HEK293 (cell line): ENCODE data around the gene DSCAM.

ENCODE experiments used
- CTCF ChIA-PET: fragments of 350-600 bp; formaldehyde crosslinking; extraction: SDS; loops from one replicate; lab custom pipeline; 2021; ENCODE audit warnings: antibody characterized with exemption; lab: Yijun Ruan, JAX
- POLR2A ChIA-PET: fragments of 300-600 bp; formaldehyde crosslinking; extraction: SDS; loops from one replicate; lab custom pipeline; 2020; ENCODE audit warnings: antibody characterized with exemption, inconsistent platforms; lab: Yijun Ruan, JAX
- H3K27ac ChIP-seq: fragments of 200-500 bp; sonication (Bioruptor generic); 2 replicates; pipeline ENCODE4 v1.5.1; 2014; ENCODE audit warnings: low read depth, low read length, control low read depth, inconsistent platforms; ENCODE audit errors: extremely low read depth
- H3K36me3 ChIP-seq, 2 experiments: fragments of 200-500 bp in 1 of 2; sonication (Bioruptor generic) in 1 of 2; 1 replicate in 1 of 2; 2 replicates in 1 of 2; pipeline ENCODE4 v1.5.1; 2014 to 2017; ENCODE audit warnings: inconsistent platforms in 2 of 2, low read length in 2 of 2; ENCODE audit not compliant: control insufficient read depth in 2 of 2, insufficient read depth in 1 of 2
- H3K4me1 ChIP-seq: fragments of 200-500 bp; sonication (Bioruptor generic); 2 replicates; pipeline ENCODE4 v1.5.1; 2014; ENCODE audit warnings: mild to moderate bottlenecking, low read length, inconsistent platforms; ENCODE audit not compliant: control insufficient read depth, insufficient read depth
- H3K4me3 ChIP-seq: 2 replicates; pipeline ENCODE4 v1.5.1; 2011; ENCODE audit warnings: low read depth, mild to moderate bottlenecking, control low read depth, low read length, moderate library complexity
- H3K9me3 ChIP-seq: fragments of 200-500 bp; sonication (Bioruptor generic); 2 replicates; pipeline ENCODE4 v1.5.1; 2014; ENCODE audit warnings: low read depth, low read length, inconsistent platforms; ENCODE audit not compliant: control insufficient read depth, insufficient read depth
- IKZF3 ChIP-seq: fragments of 450-650 bp; IDR thresholded peaks from 2 replicates; pipeline ENCODE4 v1.5.0; 2018; ENCODE audit warnings: missing biosample characterization, mild to moderate bottlenecking, missing genetic modification characterization, moderate library complexity
- MYNN ChIP-seq: fragments of 450-650 bp; formaldehyde crosslinking; IDR thresholded peaks from 2 replicates; pipeline ENCODE4 v1.5.1; 2016; ENCODE audit warnings: missing biosample characterization, missing genetic modification characterization, borderline replicate concordance
- WT1 ChIP-seq: fragments of 450-650 bp; formaldehyde crosslinking; IDR thresholded peaks from 2 replicates; pipeline ENCODE4 v1.5.1; 2016; ENCODE audit warnings: missing biosample characterization, missing genetic modification characterization
- ZBTB48 ChIP-seq: fragments of 450-650 bp; formaldehyde crosslinking; IDR thresholded peaks from 2 replicates; pipeline ENCODE4 v1.5.1; 2016; ENCODE audit warnings: missing biosample characterization, missing genetic modification characterization
- ZBTB6 ChIP-seq: fragments of 450-650 bp; formaldehyde crosslinking; IDR thresholded peaks from 2 replicates; pipeline ENCODE4 v1.5.1; 2017; ENCODE audit warnings: missing biosample characterization, missing genetic modification characterization
- ZFP37 ChIP-seq: fragments of 450-650 bp; formaldehyde crosslinking; IDR thresholded peaks from 2 replicates; pipeline ENCODE4 v1.5.1; 2016; ENCODE audit warnings: missing biosample characterization, missing genetic modification characterization
- ZNF140 ChIP-seq: fragments of 450-650 bp; formaldehyde crosslinking; IDR thresholded peaks from 2 replicates; pipeline ENCODE4 v1.5.1; 2016; ENCODE audit warnings: missing biosample characterization, missing genetic modification characterization
- ZNF175 ChIP-seq: fragments of 450-650 bp; formaldehyde crosslinking; IDR thresholded peaks from 2 replicates; pipeline ENCODE4 v1.5.1; 2016; ENCODE audit warnings: missing biosample characterization, missing genetic modification characterization
- ZNF223 ChIP-seq: fragments of 450-650 bp; formaldehyde crosslinking; IDR thresholded peaks from 2 replicates; pipeline ENCODE4 v1.5.1; 2016; ENCODE audit warnings: missing biosample characterization, missing genetic modification characterization
- ZNF354C ChIP-seq: fragments of 450-650 bp; formaldehyde crosslinking; IDR thresholded peaks from 2 replicates; pipeline ENCODE4 v1.5.1; 2016; ENCODE audit warnings: missing biosample characterization, missing genetic modification characterization, low read depth, borderline replicate concordance
- ZNF423 ChIP-seq: fragments of 450-650 bp; formaldehyde crosslinking; IDR thresholded peaks from 2 replicates; pipeline ENCODE4 v1.5.1; 2016; ENCODE audit warnings: missing biosample characterization, missing genetic modification characterization
- ZNF433 ChIP-seq: fragments of 450-650 bp; formaldehyde crosslinking; IDR thresholded peaks from 2 replicates; pipeline ENCODE4 v1.5.1; 2016; ENCODE audit warnings: missing biosample characterization, missing genetic modification characterization, low read depth
- ZNF514 ChIP-seq: fragments of 450-650 bp; formaldehyde crosslinking; IDR thresholded peaks from 2 replicates; pipeline ENCODE4 v1.5.1; 2016; ENCODE audit warnings: missing biosample characterization, missing genetic modification characterization
- ZNF549 ChIP-seq: fragments of 450-650 bp; IDR thresholded peaks from 2 replicates; pipeline ENCODE4 v1.5.1; 2018; ENCODE audit warnings: missing biosample characterization, missing genetic modification characterization, mild to moderate bottlenecking, inconsistent platforms, moderate library complexity
- ZNF623 ChIP-seq: fragments of 450-650 bp; formaldehyde crosslinking; IDR thresholded peaks from 2 replicates; pipeline ENCODE4 v1.5.1; 2016; ENCODE audit warnings: missing biosample characterization, missing genetic modification characterization
- ZNF629 ChIP-seq: fragments of 450-650 bp; formaldehyde crosslinking; IDR thresholded peaks from 2 replicates; pipeline ENCODE4 v1.5.1; 2017; ENCODE audit warnings: missing biosample characterization, missing genetic modification characterization
- ZNF747 ChIP-seq: fragments of 450-650 bp; formaldehyde crosslinking; IDR thresholded peaks from 2 replicates; pipeline ENCODE4 v1.5.1; 2016; ENCODE audit warnings: missing biosample characterization, missing genetic modification characterization
- ZNF776 ChIP-seq: fragments of 450-650 bp; formaldehyde crosslinking; IDR thresholded peaks from 2 replicates; pipeline ENCODE4 v1.5.0; 2017; ENCODE audit warnings: missing biosample characterization, missing genetic modification characterization, borderline replicate concordance
- ZNF837 ChIP-seq: fragments of 450-650 bp; formaldehyde crosslinking; IDR thresholded peaks from 2 replicates; pipeline ENCODE4 v1.5.1; 2016; ENCODE audit warnings: missing biosample characterization, missing genetic modification characterization
- TF ChIP-seq, protein P1 (sequence below): fragments of 450-650 bp; formaldehyde crosslinking; IDR thresholded peaks from 2 replicates; pipeline ENCODE4 v1.5.1; 2016; ENCODE audit warnings: missing biosample characterization, missing genetic modification characterization, borderline replicate concordance
- TF ChIP-seq, protein P2 (sequence below): fragments of 450-650 bp; formaldehyde crosslinking; IDR thresholded peaks from 2 replicates; pipeline ENCODE4 v1.5.1; 2016; ENCODE audit warnings: missing biosample characterization, missing genetic modification characterization, borderline replicate concordance
- TF ChIP-seq, protein P3 (sequence below): fragments of 450-650 bp; formaldehyde crosslinking; IDR thresholded peaks from 2 replicates; pipeline ENCODE4 v1.5.1; 2016; ENCODE audit warnings: missing biosample characterization, missing genetic modification characterization, low read depth

DSCAM gene

DNA sequence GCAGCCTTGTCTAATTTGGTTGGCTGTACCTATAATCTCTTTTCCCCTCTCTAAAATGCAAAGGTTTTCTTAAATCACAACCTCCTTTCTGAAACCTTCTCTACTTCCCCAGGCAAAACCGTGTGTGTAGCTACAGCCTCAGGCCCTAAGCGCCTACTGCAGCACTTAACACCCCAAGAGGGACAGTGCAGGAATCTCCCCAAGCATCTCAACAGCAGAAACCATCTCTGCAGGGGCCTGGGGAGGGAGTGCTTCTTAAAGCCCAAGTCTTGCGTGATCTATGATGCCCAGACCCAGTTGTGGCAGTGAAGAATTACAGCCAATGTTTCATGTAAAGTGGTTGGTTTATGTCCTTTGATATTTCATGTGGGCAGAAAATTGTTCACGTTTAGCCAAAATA, 159.3 kb downstream of the DSCAM start:
- ChIA-PET POLR2A (no interaction called here), CTCF (no interaction called here)
- H3K4me3 ChIP-seq: no peak overlapping the region
- no peaks in the 10 kb centered on the region for H3K36me3 ChIP-seq
- TF ChIP-seq ZNF140 (tag by site-specific recombination): no peak
- TF ChIP-seq ZNF354C (tag by site-specific recombination): no peak
- no peak for TF ChIP-seq ZFP37
- TF ChIP-seq ZBTB48 (tag by site-specific recombination): no peak
- TF ChIP-seq, protein P1, sequence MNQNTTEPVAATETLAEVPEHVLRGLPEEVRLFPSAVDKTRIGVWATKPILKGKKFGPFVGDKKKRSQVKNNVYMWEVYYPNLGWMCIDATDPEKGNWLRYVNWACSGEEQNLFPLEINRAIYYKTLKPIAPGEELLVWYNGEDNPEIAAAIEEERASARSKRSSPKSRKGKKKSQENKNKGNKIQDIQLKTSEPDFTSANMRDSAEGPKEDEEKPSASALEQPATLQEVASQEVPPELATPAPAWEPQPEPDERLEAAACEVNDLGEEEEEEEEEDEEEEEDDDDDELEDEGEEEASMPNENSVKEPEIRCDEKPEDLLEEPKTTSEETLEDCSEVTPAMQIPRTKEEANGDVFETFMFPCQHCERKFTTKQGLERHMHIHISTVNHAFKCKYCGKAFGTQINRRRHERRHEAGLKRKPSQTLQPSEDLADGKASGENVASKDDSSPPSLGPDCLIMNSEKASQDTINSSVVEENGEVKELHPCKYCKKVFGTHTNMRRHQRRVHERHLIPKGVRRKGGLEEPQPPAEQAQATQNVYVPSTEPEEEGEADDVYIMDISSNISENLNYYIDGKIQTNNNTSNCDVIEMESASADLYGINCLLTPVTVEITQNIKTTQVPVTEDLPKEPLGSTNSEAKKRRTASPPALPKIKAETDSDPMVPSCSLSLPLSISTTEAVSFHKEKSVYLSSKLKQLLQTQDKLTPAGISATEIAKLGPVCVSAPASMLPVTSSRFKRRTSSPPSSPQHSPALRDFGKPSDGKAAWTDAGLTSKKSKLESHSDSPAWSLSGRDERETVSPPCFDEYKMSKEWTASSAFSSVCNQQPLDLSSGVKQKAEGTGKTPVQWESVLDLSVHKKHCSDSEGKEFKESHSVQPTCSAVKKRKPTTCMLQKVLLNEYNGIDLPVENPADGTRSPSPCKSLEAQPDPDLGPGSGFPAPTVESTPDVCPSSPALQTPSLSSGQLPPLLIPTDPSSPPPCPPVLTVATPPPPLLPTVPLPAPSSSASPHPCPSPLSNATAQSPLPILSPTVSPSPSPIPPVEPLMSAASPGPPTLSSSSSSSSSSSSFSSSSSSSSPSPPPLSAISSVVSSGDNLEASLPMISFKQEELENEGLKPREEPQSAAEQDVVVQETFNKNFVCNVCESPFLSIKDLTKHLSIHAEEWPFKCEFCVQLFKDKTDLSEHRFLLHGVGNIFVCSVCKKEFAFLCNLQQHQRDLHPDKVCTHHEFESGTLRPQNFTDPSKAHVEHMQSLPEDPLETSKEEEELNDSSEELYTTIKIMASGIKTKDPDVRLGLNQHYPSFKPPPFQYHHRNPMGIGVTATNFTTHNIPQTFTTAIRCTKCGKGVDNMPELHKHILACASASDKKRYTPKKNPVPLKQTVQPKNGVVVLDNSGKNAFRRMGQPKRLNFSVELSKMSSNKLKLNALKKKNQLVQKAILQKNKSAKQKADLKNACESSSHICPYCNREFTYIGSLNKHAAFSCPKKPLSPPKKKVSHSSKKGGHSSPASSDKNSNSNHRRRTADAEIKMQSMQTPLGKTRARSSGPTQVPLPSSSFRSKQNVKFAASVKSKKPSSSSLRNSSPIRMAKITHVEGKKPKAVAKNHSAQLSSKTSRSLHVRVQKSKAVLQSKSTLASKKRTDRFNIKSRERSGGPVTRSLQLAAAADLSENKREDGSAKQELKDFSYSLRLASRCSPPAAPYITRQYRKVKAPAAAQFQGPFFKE (tag by site-specific recombination): no peak
- H3K27ac ChIP-seq: no peak overlapping the region
- H3K4me1 ChIP-seq: no peaks in the 10 kb centered on the region
- no peaks in the 10 kb centered on the region for H3K9me3 ChIP-seq

DNA sequence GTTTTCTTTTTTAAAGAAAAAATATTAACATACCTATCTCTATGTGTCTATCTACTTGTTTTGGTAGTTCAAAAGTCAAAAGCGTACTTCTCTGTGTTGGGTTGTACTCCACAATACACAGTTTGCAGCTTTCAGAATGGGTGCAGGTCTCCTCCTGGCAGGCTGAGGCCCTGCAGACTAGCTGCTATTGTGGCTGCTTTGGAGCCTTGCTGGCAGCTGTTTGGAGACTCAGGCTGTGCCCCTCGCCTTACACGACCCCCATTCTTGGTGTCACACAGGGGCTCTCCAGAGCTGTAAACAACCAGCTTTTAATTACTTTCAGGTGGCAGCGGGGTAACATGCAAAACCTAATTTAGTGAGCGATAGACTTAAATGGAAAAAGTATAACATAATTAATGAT, 160.4 kb downstream of the DSCAM start:
- Histone ChIP-seq H3K36me3 (no peaks in the 10 kb centered on the region), H3K9me3 (no peaks in the 10 kb centered on the region), H3K27ac (no peak overlapping the region), H3K4me3 (no peak overlapping the region), H3K4me1 (no peaks in the 10 kb centered on the region)
- ChIA-PET POLR2A (no interaction called here), CTCF (interaction anchor here (0.6 to 1.1 kb wide), 2 partner anchors 13 to 447 kb away, joined by 3 to 5 read pairs; no protein-coding TSS in a partner anchor)
- TF ChIP-seq, protein P2, sequence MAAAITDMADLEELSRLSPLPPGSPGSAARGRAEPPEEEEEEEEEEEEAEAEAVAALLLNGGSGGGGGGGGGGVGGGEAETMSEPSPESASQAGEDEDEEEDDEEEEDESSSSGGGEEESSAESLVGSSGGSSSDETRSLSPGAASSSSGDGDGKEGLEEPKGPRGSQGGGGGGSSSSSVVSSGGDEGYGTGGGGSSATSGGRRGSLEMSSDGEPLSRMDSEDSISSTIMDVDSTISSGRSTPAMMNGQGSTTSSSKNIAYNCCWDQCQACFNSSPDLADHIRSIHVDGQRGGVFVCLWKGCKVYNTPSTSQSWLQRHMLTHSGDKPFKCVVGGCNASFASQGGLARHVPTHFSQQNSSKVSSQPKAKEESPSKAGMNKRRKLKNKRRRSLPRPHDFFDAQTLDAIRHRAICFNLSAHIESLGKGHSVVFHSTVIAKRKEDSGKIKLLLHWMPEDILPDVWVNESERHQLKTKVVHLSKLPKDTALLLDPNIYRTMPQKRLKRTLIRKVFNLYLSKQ (tag by site-specific recombination): no peak
- TF ChIP-seq ZNF776 (tag by site-specific recombination) (no peak), ZNF514 (tag by site-specific recombination) (no peak)

GRCh38 chr21:40685141-40685540, 161.8 kb downstream of the DSCAM start:
- H3K4me1 ChIP-seq: no peaks in the 10 kb centered on the region
- no peak overlapping the region for H3K27ac ChIP-seq
- H3K9me3 ChIP-seq: no peaks in the 10 kb centered on the region
- H3K4me3 ChIP-seq: no peak overlapping the region
- ChIA-PET POLR2A (no interaction called here), CTCF (interaction anchor here (1.2 kb wide), 1 partner anchor 218 kb away, joined by 4 read pairs; no protein-coding TSS in a partner anchor)
- H3K36me3 ChIP-seq: no peaks in the 10 kb centered on the region
- TF ChIP-seq ZNF623 (tag by site-specific recombination) (no peak), ZNF433 (tag by site-specific recombination) (no peak), ZBTB6 (tag by site-specific recombination) (no peak), ZNF549 (tag by site-specific recombination) (no peak), ZNF423 (tag by site-specific recombination) (no peak), ZNF175 (no peak), WT1 (tag by site-specific recombination) (no peak), ZNF837 (tag by site-specific recombination) (no peak), IKZF3 (tag by site-specific recombination) (no peak), MYNN (no peak), ZNF747 (no peak), ZNF223 (tag by site-specific recombination) (no peak), ZNF629 (tag by site-specific recombination) (no peak)
- TF ChIP-seq, protein P3, sequence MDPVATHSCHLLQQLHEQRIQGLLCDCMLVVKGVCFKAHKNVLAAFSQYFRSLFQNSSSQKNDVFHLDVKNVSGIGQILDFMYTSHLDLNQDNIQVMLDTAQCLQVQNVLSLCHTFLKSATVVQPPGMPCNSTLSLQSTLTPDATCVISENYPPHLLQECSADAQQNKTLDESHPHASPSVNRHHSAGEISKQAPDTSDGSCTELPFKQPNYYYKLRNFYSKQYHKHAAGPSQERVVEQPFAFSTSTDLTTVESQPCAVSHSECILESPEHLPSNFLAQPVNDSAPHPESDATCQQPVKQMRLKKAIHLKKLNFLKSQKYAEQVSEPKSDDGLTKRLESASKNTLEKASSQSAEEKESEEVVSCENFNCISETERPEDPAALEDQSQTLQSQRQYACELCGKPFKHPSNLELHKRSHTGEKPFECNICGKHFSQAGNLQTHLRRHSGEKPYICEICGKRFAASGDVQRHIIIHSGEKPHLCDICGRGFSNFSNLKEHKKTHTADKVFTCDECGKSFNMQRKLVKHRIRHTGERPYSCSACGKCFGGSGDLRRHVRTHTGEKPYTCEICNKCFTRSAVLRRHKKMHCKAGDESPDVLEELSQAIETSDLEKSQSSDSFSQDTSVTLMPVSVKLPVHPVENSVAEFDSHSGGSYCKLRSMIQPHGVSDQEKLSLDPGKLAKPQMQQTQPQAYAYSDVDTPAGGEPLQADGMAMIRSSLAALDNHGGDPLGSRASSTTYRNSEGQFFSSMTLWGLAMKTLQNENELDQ (tag by site-specific recombination): no peak
